Gastrocnemius medialis (tissue), 4 donors: ENCODE data around the gene ERC2.

Experiments used
- POLR2A ChIP-seq, 2 donors: fragments of 450-650 bp; IDR thresholded peaks; one replicate each; pipeline ENCODE4 v1.6.1; 2017; ENCODE audit warnings: antibody characterized with exemption in 2 of 2, mild to moderate bottlenecking in 2 of 2, moderate library complexity in 2 of 2
- TF ChIP-seq, protein P1 (sequence below), 5 experiments: fragments of 450-650 bp in 3 of 5; fragments of 200-600 bp in 2 of 5; sonication (generic) in 2 of 5; IDR thresholded peaks in 4 of 5; conservative IDR thresholded peaks in 1 of 5; 1 replicate in 4 of 5; 2 replicates in 1 of 5; pipeline ENCODE4 v1.5.1; 2016 to 2019; ENCODE audit warnings: antibody characterized with exemption in 5 of 5, mild to moderate bottlenecking in 3 of 5, moderate library complexity in 3 of 5

DNA sequence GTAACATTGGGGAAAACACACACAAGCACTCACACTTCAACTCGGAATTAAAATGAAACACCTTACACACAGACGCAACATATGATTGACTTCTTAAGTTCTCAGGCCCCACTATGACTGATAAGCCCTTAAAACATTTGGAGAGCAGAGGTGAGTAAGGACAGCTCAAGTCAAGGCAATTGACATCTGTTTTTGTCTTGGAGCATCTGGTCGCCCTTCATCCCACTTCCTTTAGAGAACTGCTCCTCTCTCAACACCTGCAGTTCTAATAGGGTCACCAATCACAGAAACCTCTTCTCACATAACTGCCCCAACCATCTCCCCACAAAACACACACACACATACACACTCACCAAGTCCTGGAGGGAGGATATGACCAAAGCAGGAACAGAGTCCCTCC, 43.4 kb downstream of the ERC2 start:
- TF ChIP-seq, protein P1, sequence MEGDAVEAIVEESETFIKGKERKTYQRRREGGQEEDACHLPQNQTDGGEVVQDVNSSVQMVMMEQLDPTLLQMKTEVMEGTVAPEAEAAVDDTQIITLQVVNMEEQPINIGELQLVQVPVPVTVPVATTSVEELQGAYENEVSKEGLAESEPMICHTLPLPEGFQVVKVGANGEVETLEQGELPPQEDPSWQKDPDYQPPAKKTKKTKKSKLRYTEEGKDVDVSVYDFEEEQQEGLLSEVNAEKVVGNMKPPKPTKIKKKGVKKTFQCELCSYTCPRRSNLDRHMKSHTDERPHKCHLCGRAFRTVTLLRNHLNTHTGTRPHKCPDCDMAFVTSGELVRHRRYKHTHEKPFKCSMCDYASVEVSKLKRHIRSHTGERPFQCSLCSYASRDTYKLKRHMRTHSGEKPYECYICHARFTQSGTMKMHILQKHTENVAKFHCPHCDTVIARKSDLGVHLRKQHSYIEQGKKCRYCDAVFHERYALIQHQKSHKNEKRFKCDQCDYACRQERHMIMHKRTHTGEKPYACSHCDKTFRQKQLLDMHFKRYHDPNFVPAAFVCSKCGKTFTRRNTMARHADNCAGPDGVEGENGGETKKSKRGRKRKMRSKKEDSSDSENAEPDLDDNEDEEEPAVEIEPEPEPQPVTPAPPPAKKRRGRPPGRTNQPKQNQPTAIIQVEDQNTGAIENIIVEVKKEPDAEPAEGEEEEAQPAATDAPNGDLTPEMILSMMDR (IDR thresholded peaks at IDR 0.05 in 4 of 5, conservative IDR thresholded peaks at IDR 0.05 in 1 of 5), result no peak
- no peak for TF ChIP-seq POLR2A (IDR thresholded peaks at IDR 0.05)
